ENCODE measurements around the gene MLIP. TPM values are rescaled to one million over a fixed set of nuclear protein-coding genes. Genes with fewer than 3 reads are reported as not detected.

Gene MLIP
- total RNA-seq, 1 experiment from 2014 or later = not detected

- no peak overlapping the region for H3K27ac ChIP-seq (ENCODE audit: low read length)
- in situ Hi-C loops (cut with HindIII; ENCODE audit: low pct_unique_long_range_greater_than_20kb, low sequenced_read_pairs) (no loop called here), intact Hi-C loops (cut with micrococcal nuclease; ENCODE audit: unreplicated experiment) (no loop called here)
- ChIA-PET CTCF (no interaction called here), POLR2A (no interaction called here)
- no peaks in the 10 kb centered on the region for H3K4me1 ChIP-seq (ENCODE audit: control insufficient read depth, insufficient read depth, low read length)
- H3K36me3 ChIP-seq (ENCODE audit: control insufficient read depth, insufficient read depth, low read length) = no peaks in the 10 kb centered on the region
- TF ChIP-seq SIN3A (IDR thresholded peaks at IDR 0.05; ENCODE audit: borderline replicate concordance, insufficient read depth, low read depth, low read length) (no peak), CTCF (IDR thresholded peaks at IDR 0.05) (no peak), REST (IDR thresholded peaks at IDR 0.05; ENCODE audit: insufficient read depth in 1 of 2, low read depth in 2 of 2, low read length in 1 of 2) (no peak), TCF7L2 (IDR thresholded peaks at IDR 0.05; ENCODE audit: low read depth, low read length) (no peak), POLR2AphosphoS5 (IDR thresholded peaks at IDR 0.05; ENCODE audit: low read depth, low read length) (no peak)
- no peak for ATAC-seq
- no peak for DNase-seq (ENCODE audit: low read depth, low spot score)
- H3K9me3 ChIP-seq (ENCODE audit: control insufficient read depth, insufficient read depth, low read depth, low read length) = no peaks in the 10 kb centered on the region
- BruUV-seq (replicated peaks) = no TSS peak
- H3K4me3 ChIP-seq (ENCODE audit: low read depth in 2 of 2, low read length in 2 of 2) = no peak overlapping the region
- H3K27me3 ChIP-seq (ENCODE audit: control insufficient read depth, insufficient read depth, low read length) = no peaks in the 10 kb centered on the region
Observed at GRCh38 chr6:54216336-54216735, 105.1 kb downstream of the MLIP start.

GRCh38 chr6:54217018-54217417 is 105.8 kb downstream of the MLIP start:
- DNase-seq (ENCODE audit: low read depth, low spot score) = no peak
- ChIA-PET POLR2A (no interaction called here), CTCF (interaction anchor here (0.6 kb wide), 1 partner anchor 298 kb away, joined by 10 read pairs; no protein-coding TSS in a partner anchor)
- ATAC-seq = no peak
- Histone ChIP-seq H3K4me3 (ENCODE audit: low read depth in 2 of 2, low read length in 2 of 2) (no peak overlapping the region), H3K9me3 (ENCODE audit: control insufficient read depth, insufficient read depth, low read depth, low read length) (no peaks in the 10 kb centered on the region), H3K27ac (ENCODE audit: low read length) (no peak overlapping the region), H3K36me3 (ENCODE audit: control insufficient read depth, insufficient read depth, low read length) (no peaks in the 10 kb centered on the region), H3K4me1 (ENCODE audit: control insufficient read depth, insufficient read depth, low read length) (no peaks in the 10 kb centered on the region), H3K27me3 (ENCODE audit: control insufficient read depth, insufficient read depth, low read length) (no peaks in the 10 kb centered on the region)
- TF ChIP-seq SIN3A (IDR thresholded peaks at IDR 0.05; ENCODE audit: borderline replicate concordance, insufficient read depth, low read depth, low read length) (no peak), CTCF (IDR thresholded peaks at IDR 0.05) (no peak), REST (IDR thresholded peaks at IDR 0.05; ENCODE audit: insufficient read depth in 1 of 2, low read depth in 2 of 2, low read length in 1 of 2) (no peak), POLR2AphosphoS5 (IDR thresholded peaks at IDR 0.05; ENCODE audit: low read depth, low read length) (no peak), TCF7L2 (IDR thresholded peaks at IDR 0.05; ENCODE audit: low read depth, low read length) (no peak)
- no TSS peak for BruUV-seq (replicated peaks)
- in situ Hi-C loops (cut with HindIII; ENCODE audit: low pct_unique_long_range_greater_than_20kb, low sequenced_read_pairs) = no loop called here
- intact Hi-C loops (cut with micrococcal nuclease; ENCODE audit: unreplicated experiment) = no loop called here
